GM04504 (cell line): ENCODE measurements around the gene RAP1GAP2.
"Not testable (repeated sequence)": the region's sequence is repeated elsewhere in the genome, so short reads cannot be mapped to it uniquely, and the experiment has no call there.

Source experiments
- DNase-seq: peaks from one replicate; pipeline ENCODE4 v3.0.0-alpha.2; 2012; ENCODE audit warnings: low read depth

The RAP1GAP2 gene

DNA sequence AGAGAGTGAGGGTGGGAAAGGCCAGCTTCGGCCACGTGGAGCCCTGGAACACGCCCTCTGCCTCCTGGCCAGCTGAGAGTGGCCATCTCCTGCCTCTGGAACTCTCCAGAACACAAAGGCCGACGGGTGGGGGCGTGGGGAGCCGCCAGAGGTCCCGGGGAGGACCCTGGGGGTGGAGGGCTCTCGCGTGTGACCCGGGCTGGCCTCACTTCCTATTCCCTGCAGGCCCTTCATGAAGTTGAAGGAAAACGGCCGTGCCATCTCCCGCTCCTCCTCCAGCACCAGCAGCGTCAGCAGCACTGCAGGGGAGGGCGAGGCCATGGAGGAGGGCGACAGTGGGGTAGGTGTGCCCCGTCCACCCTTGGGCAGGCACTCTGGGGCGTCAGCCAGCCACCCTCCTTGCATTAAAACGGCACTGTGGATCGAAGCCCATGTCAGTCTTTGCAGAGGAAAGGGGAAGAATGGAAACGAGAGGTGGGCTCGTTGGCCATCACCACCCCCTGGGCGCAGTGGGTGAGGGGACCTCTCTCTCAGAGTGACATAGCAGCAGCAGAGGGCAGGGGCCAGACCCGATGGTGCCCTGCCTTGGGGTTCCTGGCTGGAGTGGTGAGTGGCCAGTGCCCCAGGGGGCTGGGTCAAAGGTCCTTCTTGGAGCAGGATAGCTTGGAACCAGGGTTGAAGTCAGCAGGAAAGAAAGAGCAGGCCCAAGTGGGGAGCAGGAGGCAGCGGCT is 230.1 kb downstream of the RAP1GAP2 start:
- no peak for DNase-seq

DNA sequence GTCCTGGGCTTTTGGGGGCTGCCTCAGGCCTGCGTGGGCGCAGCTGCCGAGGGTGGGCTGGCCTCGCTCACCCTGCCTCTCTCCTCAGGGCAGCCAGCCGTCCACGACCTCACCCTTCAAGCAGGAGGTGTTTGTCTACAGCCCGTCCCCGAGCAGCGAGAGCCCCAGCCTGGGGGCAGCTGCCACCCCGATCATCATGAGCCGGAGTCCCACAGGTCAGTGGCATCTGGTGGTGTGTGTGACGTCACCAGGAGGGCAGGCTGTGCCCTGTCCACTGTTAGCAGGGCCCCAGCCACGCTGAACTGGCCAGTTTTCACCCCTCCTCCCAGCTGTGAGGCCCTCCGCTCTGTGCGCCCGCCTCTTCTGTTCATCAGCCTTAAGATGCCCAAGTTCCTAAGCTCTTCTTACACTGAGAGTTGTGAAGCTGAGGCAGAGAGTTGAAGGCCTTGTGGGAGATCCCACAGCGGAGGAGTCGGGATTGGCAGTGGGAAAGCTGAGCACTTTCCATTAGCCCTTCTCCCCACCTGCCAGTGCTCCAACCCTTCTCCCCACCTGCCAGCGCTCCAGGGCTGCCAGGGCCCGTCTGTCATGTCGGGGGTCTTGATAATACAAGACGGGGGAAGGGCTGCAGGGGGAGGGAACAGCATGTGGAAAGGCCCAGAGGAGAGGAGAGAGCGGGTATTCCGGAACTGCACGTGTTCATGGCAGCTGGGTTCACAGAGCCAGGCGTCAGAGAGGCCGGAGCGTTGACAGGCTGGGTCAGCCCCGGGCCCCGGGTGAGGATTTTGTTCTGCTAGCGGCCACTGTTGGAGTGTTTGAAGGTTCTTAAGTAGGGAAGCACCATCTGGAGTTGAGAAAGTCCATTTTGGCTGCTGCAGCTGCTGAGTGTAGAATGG is 230.9 kb downstream of the RAP1GAP2 start:
- DNase-seq: no peak

DNA sequence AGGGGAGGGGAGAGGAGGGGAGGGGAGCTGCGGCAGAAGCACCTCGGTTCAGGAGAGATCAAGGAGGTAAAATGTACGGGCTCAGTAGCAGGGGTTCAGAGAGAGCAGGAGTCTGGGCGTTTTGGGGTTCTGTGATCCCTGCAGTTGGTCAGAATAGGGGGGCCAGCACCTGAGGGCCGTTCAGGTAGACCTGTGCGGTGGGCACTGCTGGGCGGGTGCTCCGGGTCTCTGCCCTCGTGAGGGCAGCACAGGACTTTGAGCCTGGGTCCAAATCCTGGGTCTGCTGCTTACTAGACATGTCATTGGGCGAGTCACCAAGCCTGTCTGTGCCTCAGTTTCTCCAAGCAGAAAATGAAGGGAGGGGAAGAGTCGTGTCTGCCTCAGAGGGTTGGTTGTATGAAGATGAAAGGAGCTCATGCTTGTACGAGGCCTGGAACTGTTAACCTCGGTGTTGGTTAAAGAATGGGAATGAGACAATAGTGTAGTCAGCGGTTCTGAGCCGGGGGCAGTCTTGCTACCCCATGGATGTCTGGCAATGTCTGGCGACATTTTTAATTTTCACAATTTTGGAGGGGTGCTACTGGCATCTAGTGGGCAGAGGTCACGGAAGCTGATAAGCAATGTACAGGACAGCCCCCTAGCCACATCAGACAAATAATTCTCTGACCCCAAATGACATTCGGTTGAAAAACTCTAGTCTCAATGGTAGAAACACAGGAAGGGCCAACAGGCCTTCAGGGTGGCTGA is 231.7 kb downstream of the RAP1GAP2 start:
- no peak for DNase-seq

DNA sequence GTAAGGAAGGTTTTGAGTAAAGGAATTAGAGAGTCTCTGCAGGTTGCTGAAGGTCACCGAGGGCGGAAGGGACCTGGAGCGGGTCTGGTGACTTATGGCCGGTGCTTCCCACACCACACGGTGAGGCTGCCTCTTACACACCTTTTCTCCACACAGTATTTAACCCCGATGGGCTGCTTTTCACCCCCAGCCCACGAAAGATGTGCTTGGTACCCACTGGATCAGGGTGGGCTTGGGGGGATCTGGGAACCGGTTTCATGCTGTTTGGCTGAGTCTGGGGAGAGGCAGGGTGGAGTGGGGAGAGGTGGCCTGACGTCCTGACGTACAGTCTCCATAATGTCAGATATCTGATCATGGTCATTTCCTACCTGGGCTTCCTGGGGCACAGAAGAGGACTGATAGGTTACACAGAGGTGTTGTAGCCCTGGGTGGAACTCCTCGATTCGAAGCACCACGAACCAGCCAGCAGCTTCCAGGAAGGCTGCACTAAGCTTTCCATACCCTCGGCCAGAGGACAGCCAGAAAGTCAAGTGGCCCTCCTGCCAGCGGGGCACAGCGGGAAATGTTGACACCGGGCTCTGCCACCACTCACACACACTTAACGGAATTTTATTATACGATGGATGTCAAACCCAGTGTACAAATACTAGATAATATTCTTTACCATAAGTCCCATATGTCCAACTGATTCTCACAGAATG is 233.1 kb downstream of the RAP1GAP2 start:
- no peak for DNase-seq

DNA sequence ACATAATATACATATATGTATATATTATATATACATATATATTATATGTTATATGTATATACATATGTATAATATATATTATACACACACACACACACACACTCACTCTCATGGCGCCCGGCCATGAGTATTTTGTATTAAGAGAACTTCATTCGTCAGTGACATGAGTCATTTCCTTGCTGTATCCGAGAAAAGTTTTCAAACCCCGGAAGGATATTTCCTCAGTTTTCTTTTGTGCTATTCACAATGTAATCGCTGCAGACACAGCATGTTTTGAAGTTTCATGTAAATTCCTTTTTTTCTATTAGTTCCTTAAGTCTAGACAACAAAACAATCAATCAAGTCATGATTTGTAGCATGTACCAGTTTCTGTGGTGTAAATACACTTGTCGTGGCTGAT is 233.9 kb downstream of the RAP1GAP2 start:
- DNase-seq: peak; percentile 10

DNA sequence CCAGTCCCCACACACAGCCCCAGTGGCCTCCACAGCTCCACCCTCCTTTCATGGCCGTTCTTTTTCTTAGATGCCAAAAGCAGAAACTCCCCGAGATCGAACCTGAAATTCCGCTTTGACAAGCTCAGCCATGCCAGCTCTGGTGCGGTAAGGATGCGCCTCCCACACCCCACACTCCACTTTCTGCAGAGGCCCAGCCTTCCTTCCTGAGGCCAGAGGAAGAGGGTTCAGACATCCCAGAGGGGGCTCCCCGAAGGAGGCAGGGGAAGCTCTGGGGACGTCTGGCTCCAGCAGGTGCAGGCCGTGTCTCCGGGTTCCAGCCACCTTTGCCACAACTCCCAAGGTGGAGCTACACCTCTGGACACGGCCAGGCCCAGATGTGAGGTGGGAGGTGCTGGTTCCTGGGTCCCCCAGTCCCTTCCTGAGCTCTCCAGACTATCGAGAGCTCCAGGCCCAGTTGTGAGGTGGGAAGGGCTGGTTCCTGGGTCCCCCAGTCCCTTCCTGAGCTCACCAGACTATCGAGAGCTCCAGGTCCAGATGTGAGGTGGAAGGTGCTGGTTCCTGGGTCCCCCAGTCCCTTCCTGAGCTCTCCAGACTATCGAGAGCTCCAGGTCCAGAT is 234.7 kb downstream of the RAP1GAP2 start:
- DNase-seq: not testable (repeated sequence)

DNA sequence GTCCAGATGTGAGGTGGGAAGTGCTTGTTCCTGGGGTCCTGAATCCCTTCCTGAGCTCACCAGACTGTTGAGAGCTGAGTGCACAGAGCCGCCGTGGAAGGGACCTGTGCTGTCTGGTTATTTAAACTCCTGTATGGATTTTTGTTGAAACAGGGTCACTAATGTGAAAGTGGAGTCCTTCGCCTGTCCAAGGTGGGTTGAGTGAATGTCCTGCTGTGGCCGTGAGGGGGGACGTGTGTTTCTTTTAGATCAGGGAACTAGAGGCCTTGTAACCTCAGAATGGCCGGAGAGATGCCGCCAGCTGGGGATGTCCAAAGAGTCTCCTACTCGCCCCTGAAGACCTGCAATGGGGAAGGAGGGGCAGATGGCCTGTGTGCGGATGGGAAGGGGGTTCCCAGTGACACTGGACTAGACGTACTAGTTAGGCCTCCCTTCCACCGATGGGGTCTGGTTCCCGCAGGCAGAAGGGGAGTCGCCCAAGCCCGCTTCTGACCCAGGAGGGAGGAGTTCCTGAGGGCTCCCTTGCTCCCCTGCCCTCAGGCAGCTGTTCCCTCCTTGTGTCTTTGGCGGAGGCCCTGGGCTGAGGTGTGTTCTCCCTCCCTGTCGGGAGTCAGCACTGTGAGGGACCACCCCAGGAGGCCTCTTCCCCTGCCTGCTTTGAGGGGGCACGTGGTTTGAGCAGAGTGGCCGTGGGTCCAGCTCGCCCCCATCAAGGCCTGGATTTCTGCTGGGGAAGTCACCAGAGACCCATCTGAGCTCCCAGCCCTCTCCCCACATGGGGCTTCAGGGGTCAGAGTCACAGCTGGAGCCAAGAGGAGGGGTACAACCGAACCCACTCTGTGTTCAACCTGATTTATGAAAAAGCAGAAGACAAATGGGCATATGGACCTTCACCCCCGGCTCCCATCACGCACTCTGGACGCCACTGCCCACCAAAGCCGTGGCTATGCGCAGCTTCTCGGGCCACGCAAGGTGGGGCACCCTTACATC is 236.3 kb downstream of the RAP1GAP2 start:
- no peak for DNase-seq

DNA sequence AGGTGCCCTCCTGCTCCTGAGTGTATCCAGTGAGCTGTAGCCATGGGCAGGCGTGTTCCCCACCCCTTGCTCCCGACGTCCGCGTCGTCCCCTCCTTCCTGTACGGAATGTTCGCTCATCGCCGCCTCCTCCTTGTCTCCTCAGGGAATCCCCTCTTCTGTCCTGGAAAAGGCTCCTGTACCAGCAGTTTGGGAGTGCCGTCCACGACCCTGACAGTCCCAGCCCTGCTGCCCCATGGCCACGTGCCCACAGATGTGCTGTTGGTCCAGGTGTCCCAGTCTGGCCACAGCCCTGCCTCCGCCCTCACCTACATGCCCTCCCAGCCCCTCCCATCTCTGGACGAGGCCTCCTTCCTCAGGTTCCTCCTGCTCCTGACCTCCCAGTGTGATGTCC is 237.0 kb downstream of the RAP1GAP2 start:
- DNase-seq: no peak

DNA sequence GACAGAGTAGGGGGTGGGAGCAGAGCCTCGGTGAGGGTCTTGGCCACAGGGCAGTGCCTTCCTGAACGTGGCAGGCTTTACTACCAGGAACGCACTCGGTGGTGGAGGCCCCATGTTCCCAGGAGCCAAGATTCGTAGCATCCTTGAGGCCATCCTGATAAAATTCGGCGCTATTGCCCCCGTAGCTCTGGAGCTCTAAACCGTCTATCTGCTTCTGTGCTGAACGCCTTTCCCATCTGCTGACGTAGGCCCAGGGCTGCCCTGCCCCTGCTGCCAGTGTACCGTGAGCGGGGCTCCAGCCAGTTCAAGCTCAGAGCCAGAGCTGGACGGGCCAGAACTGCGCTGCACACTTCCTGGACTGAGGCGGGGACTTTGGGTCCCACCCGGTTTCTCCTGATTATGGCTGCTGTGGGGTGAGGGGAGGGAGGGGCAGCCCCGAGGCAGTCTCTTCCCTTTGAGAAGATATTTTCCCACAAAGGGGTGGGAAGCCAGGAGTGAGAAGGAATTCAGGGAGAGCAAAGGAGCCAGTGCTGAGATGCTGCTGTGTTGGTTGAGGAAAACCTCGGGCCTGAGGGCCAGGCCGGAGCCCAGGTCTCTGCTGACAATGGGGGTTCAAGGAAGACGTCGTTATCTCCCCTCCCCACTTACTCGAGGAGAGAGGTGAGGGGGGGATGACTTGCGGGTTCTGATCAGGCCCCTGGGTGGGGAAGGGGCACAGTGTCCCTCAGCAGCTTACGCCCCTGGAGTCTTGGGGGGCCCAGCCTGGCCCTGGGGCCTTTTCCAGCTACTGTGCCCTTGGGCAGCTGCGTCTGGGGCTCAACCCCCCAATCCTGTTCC is 237.7 kb downstream of the RAP1GAP2 start:
- no peak for DNase-seq

DNA sequence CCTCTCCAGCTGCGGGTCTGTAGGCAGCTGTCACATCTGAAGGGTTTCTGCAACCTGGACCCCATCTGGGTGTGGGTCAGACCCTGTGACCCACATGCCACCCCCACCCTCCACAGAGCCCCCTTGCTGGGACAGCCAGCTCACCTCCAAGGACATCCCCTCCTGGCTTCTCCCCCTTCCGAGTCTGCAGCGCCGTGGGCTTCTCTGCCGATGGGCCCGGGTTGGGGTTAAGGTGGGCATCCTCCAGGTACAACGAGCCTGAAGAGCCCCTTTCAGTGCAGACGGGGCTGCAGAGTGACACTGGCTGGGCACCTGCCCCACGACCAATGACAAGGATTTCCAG is 238.3 kb downstream of the RAP1GAP2 start:
- DNase-seq: no peak

DNA sequence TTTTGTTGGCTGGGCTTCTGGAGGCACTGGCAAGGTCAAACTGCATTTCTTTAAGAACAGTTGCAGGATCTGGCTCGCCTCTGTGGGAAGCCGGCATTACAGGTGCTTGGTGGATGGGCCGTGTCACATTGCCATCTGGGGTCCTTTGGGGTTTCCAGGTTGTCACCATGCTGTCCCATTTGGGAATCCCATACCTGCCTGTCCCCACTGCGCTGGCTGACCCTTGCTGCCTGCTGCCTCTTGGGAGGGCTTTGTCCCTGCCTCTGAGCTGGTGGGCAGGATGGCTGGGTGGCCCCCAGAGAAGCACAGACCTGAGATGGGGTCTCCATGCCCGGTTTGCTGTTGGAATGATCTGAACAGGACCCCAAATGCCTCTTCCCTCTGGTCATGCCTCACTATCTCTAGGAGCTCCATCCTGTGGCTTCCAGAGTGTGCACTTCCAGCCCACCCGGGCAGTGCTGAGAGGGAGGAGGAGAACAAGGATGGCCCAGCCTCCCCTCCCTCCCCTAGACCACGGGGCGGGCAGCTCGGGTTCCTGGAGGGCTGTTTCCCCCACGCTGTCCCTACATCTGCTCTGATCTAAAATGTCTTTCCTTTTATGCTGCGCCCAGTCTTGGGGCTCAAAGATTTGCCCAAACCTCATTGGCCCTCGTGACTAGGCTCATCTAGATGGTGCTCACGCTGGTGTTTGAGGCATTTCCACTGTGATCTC is 239.2 kb downstream of the RAP1GAP2 start:
- no peak for DNase-seq

DNA sequence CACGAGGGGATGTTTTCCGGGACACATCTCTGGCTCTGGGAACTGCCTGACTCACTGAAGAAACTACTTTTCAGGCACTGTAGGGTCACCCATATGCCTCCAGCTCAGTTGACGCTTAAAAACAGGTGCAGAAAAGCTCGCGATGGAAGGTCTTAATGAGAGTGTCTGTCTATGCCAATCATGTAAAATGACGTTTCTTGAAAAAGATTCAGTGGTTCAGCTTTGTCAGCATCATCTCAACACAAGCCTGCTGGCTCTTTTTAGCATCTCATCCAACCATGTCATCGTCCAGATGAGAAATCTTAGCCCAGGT is 239.7 kb downstream of the RAP1GAP2 start:
- DNase-seq: no peak

DNA sequence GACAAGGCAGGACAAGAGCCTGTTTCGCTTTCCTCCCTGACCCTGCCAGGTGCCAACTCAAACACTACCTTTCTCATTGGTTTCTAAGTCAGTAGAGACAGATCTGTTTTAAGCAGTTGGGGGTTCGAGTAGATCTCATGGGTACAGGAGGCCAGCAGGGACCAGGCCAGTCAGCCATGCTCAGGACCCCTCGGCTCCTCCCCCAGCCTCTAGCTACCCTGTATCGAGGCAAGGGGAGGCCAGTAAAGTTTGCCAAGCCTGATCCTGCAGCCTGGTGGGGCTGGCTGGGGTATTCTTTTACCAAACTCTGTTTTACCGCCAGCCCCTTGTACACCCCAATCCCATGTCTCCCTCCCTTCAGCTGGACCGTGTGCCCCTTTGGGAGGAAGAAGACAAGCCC is 240.6 kb downstream of the RAP1GAP2 start:
- DNase-seq: no peak

DNA sequence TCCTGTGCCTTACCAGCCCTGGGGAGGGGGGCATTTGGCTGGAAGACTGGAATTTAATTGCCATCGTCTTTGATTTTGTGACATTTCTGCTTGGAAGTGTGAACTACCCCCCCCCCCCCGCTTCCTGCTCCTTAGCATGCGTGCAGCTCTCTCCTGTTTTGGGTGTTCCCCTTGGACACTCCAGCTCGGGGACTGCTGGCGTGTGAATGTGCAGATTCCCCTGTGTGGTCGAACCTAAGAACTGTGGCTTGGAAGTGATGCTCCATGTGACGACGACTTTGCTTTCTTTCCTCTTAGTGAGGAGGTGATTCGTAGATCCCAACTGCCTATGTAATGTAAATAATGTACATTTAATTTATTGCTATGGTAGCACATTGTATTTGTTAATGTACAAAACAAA is 241.0 kb downstream of the RAP1GAP2 start:
- no peak for DNase-seq

DNA sequence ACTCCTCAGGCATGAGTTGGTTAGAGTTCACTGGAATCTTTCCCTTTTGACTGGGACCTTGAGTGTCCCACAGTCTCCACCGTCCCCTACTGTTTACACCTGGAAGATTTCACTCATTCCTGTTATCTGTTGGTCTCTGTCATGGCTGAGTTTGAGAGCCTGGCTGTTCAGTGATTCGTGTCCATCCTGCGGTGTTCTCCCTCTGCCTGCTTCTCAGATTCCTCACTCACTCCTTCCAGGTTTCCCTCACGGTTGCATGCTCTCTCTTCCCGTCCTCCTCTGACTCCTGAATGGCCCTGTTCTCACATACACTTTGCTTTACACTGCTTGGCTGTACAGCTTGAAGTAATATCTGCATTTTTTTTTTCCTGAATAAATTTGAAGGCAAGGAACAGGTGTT is 242.7 kb downstream of the RAP1GAP2 start:
- no peak for DNase-seq

DNA sequence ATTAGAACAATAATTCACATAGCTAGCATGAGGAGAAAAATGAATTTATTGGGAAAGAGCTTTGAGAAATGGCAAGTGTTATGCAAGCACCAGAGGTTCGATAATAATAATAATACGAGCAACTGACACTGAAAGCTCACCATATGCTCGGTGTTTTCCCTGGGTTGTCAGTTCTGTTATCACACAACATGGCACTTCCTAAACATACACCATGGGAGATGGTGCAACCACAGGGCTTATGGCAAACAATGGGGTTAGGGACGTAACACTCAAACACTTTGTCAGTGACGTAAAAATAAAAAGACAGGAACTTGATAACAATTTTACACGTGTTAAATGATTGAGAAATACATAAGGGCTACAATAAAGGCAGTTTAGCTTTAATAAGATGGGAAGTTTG is 243.5 kb downstream of the RAP1GAP2 start:
- DNase-seq: no peak

DNA sequence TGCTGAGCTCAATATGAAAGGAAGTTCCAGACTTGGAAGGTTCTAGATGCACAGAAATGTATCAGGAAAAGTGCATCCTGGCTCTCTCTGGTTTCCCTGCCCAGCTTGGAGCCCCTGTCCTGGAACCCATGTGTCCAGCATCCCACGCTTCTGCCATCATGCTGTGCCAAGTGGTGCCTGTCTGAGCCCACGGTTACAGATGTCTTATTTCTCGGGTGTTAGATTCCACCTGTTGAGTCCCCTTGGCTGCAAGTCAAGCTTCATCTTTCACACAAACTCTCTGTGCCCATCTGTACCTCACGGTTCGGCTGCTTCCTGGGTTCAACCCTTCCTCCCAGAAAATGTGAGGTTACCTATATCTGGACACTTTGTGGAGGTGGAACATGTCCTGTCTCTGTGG is 244.6 kb downstream of the RAP1GAP2 start:
- DNase-seq: no peak

DNA sequence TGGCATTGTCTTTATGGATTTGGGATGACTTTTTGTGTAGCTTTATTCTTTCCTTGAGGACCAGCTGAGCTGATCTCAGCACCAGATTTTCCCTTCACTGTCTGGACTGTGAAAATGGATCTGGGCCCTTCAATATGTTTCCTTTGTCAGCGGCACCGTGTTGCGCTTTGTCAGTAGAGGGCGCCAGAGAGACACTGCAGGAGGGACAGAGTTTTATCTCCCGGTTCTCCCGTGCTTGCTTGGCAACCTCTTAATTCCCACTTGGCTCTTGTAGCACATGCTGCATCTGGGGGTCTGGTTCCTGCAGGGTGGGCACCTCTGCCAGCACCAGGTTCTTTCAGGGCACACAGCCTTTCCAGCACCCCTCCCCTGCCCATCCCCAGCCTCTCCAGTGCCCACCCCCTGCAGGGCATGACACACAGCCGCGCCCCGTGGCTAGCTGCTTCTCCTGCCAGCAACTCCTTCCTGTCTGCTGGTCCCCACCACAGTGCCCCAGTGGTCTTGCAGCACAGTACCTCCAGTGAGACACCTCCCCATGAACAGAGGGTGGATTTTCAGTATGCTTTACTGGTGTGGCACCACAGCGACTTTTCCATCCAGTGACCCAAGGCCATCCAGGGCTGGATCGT is 247.6 kb downstream of the RAP1GAP2 start:
- DNase-seq: no peak

DNA sequence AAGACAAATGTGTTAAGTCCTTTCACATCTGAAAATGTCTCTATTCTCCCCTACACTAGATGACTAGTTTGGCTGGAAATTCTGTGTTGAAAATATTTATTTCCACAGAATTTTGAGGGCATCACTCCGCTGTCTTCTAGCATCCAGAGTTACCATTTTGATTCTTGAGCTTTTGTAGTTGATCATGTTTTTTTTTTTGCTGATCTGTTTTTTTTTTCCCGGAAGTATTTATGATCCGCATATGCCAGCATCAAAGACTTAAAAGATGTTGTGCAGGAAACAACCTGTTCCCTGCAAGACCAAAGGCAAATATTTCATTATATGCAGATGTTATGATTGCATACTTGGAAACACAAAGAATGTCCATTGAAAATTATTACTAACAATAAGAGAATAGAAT is 250.5 kb downstream of the RAP1GAP2 start:
- DNase-seq: no peak
